ENCODE data around the gene TSHZ3.

GRCh38 chr19:31257426-31258130 is 91.7 kb downstream of the TSHZ3 start:
- no peak for TF ChIP-seq CTCF (IDR thresholded peaks at IDR 0.05)
- TF ChIP-seq POLR2A (IDR thresholded peaks at IDR 0.05), result no peak
- no peak for TF ChIP-seq EP300 (IDR thresholded peaks at IDR 0.05)
- no peak for TF ChIP-seq POLR2AphosphoS5 (IDR thresholded peaks at IDR 0.05)

Data from suprapubic skin (tissue), 4 donors.